NCI-H2081 (cell line): Measurements from ENCODE around the gene CCDC141.
"Not testable (repeated sequence)": the region's sequence is repeated elsewhere in the genome, so short reads cannot be mapped to it uniquely, and the experiment has no call there.

Experiments
- DNase-seq, 2 experiments: peaks; one replicate each; lab custom pipeline; 2025; lab: John Stamatoyannopoulos, UW

Gene CCDC141

DNA sequence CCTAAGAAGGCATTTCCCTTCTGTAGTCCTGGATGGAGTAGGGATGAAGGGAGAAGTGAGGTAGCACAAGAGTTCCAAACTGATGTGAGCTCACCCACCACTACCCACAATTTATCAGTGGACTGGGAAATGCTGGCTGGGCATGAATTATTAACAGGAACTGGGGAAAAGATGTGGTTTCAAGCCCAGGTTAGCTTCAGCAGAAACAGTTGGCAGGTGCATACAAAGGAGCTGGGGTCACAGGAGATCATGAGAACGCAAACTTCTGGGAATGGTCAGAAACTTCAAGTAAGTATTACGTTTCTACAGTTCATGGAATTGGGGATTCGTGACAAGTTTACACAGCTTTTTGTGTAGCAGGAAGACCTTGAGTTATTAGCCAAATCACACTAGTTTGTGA, 5.4 kb downstream of the CCDC141 start:
- no peak for DNase-seq

DNA sequence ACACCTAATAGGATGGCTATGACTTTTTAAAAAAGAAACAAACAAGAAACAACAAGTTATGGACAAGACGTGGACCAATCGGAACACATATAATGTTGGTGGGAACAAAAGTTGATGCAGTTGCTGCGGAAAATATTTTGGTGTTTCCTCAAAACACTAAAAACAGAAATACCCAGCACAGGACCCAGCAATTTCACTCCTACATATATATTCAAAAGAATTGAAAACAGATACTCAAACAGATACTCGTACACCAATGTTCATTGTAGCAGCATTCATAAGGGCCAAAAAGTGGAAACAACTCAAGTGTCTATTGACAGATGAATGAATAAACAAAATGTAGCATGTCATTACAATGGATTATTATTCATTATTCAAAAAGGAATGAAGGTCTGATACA, 12.1 kb downstream of the CCDC141 start:
- no peak for DNase-seq

DNA sequence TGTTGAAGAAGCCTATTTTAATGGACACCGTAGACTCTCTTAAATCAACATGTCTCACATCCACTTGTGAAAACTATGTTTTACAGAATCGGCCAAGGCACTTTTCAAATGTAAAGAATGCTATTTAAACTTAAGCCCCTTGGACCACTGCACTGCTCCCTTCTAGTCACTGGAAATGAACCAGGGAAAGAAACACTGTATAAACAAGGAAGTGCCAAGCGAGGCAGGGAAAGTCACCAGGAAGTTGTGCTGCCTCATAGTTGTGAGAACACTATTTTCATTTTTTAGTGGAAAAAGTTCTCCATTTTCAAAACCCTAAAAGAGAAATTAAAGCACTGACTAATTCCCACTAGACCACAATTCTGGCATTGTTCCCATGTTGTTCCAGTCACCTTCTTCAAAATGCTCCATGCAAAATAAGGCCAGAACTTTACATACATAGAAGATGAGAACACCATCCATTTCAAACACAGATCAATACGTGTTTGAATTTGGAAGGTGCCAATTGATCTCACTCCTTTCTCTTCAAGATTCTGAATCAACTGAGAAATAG, 13.5 kb downstream of the CCDC141 start:
- DNase-seq = no peak

DNA sequence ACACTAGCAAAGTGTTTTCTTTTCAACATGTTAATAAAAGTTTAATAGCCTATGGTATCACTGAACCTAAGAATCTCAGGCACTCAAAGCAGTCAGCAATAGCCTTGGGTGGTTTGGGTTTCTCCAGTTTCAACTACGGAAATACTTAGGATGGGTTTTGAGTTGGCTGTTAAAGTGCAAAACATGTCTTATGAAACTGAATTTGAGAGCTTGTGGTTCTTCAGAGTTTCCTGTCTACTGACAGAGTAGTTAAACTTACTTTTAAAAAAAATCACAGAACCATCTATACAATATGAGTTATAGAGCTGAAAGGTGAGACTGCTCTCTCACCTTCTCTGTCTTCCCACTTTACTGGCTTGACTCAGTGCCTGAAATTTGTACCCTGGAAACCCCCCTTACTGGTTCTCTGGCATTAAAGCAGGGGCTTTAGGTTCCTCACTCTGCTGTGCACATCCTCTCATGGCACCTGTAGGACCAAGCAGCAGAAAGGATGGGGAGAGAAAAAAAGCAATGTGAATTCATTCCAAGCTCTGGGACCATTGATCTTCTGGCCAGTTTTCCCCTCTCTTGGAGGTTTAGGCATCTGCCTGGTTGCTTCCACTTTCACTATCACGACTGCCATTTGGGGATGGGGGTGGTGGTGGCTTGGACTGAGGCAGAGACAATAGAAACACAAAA, 18.1 kb downstream of the CCDC141 start:
- no peak for DNase-seq

DNA sequence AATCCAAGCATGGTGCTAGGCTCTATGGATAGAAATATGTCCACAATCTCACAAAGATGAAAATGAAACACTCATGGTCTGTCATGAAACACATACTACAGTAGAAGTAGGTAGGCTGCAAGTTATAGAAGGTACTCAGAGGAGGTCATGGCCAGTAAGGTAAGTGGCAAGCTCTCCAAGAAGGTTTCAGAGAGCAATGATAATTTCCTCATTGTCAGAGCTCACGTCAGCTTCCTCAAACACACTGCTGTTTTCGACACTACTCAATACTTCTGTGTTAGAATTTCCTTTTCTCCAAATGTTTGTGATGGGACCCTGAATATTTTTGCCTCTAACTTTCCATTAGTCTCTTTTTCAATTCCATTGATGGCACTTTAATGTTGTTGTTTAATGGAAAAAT, 25.5 kb downstream of the CCDC141 start:
- DNase-seq = no peak

DNA sequence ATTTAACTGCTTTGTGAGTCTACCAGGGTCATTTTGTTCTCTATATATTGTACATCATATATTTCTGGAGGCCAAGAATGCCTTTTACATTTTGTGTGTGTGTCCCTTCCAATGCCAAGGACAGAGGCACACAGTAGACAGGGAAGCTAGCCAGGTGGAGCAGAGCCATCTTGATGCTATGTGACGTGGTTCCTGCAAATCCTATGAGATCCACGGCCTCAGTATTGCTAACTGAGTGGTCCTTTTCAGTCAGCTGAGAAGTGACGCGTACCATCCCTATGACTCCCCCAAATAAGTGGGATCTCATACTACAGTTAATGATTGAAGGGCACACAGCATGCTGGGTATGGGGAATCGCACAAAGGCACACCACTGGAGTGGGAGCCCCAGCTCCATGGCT, 27.3 kb downstream of the CCDC141 start:
- DNase-seq = no peak

DNA sequence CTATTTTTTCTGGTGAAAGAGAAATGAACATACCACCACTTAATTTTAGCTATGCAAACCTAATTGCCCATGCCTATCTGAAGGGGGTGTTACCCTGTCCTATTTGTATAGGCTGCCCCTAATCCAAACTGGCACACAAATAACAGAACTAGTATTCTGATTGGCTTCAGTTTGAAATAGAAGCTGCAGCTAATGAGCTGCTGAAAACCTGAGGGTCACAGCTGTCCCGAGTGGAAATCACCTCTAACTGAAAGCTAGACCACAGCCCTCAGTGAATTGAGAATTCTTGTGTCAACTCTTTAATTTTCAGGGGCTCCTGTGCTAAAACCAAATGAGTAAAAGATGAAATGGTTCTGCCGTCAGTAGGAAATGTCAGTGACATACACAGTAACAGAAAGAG, 28.7 kb downstream of the CCDC141 start:
- no peak for DNase-seq

DNA sequence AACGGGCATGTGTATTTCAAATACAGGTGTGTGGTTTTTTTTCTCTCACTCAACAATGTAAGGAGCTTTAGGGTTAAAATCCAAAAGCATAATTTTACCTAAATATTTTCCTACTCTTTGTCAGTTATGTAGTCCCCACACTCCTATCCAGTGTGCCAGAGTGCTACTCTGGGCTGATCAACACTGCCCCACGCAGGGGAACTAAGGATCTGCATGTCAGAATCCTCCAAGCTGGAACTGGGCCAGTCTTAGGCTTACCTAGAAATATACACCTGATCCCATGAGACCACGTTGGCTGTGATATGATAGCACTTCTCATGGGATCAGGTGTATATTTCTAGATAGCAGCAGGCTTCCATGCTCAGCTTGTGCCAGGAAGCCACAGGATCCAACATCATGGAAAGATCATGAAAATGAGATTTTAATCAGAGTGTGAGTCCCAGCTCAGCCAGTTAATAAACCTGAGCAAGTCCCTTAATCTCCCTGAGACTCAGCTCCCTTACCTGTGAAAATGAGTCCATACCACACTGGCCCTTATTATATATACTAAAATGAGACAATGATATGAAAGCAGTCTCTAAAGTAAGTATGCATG, 29.7 kb downstream of the CCDC141 start:
- DNase-seq = peak; percentile 76 to 80

DNA sequence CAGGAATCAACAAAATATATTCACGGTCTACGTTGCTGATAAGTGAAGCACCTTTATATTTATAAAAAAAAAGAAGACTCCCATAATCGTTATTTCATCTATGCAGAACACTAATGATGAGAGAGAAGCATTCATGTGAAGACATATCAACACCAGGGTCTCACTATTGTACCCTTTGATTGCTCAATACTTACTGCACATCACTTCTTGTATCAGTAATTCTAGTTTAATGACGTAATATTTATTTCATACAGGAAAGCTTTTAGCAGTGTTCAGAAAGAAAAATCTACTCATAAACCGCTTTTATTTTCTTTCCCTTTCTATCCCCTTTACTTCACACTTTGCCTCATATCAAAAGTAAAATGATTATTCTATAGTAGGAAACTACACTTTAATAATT, 30.7 kb downstream of the CCDC141 start:
- DNase-seq = no peak

DNA sequence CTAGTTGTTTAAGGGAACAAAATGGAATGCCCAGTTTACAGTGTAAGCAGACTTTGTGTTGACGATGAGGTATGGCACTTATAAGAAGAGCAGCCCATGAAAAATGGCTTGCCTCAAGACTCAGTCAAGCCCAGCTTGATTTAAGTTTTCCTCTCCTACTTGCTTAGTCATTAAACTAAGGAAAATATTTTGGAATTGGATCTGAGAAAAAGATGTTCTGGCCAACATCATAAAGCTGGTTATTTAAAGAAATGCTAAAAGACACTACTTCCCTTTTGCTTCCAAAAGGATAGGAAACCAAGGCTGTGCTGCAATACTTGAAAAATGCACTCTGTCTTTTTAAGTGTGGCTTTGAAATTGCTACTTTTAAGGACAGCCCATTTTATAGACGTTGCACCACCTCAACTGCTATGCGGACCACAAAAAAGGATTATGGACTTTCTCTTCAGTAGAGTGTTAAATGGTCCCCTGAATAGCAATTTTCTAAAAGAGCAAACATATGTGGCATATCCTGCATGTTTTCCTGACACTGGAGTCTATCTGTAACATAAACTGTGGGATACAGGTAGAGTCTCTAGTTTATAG, 32.1 kb downstream of the CCDC141 start:
- DNase-seq = no peak

DNA sequence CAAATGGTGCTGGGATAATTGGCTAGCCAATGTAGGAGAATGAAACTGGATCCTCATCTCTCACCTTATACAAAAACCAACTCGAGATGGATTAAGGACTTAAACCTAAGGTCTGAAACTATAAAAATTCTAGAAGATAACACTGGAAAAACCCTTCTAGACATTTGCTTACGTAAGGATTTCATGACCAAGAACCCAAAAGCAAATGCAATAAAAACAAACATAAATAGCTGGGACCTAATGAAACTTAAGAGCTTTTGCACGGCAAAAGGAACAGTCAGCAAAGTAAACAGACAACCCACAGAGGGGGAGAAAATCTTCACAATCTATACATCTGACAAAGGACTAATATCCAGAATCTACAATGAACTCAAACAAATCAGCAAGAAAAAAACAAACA, 35.7 kb downstream of the CCDC141 start:
- not testable (repeated sequence) for DNase-seq

DNA sequence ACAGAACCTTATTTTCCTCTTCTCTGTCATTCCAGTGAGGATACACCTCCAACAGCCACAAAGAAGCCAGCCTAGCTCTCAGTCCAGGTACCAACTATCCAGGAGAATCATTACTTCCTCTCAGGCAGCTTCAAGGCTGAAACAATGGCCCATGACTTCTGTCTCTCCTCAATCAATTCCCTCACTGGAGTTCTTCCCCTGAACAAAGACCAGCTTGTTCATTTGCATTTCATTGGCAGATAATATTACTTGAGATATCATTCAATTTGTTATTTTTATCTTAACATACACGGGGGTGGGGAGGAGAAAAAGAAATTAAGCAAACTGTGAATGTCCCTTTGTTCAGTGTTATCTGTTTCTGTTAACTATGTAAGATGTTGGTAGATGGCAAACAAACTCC, 44.0 kb downstream of the CCDC141 start:
- no peak for DNase-seq

DNA sequence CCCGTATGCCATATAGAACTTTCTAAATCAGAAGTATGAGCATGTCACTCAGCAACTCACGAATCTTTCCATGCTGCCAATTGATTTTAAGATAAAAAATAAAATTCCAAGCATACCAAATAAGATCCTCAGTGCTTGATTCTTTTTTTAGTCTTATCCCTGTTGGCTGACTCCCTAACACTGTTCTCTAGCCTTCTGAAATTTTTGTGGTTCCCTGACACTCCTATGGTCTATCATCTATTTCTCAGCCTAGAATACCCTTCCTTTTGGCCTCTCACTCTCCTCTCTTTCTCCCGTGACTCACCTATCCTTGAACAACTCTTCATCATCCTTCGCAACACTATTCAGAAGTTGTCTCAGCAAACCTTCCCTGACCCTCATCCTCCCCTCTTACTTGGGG, 50.5 kb downstream of the CCDC141 start:
- no peak for DNase-seq

DNA sequence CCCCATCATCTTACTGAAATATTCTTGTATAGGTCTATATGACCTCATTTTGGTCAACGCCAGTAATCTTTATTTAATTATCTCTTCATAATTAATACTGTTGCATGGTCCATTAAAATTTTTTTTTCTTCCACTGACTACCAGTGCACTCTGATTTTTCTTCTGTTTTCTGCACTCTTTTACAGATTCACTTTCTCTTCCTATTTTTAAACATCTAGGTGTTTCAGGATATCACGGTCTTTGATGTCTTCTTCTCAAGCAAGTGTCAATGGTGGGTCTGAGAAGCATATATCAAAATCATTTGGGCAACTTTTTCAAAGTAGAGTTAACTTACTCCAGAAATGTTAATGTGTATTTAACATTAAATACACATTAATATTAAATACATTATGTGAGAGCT, 51.4 kb downstream of the CCDC141 start:
- DNase-seq = no peak

DNA sequence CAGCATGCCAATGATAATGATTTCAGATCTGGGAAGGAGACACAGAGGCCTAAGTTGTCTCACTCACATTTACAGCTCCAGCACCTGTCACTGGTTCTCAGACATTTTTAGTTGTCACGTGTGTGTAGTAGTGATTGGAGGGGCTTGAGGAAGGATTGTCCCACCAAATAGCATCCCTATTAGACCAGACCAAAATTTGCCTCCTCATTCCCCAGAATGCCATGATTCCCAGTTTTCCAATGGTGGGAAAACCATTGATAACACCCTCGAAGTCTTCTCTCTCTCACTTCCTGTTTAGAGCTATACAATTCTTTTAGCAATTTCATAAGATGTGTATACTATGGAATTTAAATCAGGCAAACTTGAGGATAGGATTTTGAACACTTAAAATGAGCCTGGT, 52.5 kb downstream of the CCDC141 start:
- DNase-seq = no peak

DNA sequence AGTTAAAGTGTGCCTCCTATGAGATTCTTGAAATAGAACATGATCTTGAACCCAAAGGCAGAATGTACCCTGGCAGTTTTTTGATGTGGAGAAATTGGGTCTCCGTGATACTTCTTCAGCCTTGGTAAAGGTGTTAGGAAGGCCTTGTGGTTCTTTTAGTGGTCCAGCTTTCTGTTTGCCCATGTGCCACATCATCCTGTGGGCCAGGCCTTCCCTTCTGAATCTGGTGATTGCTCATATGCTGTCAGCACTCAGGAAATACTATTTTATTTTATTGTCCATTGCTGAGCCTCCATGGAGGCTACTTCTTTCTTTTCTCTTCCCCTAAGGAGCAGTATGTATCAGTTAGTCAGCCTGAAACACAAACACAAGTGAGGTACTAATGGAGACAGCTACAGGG, 52.9 kb downstream of the CCDC141 start:
- DNase-seq = no peak

DNA sequence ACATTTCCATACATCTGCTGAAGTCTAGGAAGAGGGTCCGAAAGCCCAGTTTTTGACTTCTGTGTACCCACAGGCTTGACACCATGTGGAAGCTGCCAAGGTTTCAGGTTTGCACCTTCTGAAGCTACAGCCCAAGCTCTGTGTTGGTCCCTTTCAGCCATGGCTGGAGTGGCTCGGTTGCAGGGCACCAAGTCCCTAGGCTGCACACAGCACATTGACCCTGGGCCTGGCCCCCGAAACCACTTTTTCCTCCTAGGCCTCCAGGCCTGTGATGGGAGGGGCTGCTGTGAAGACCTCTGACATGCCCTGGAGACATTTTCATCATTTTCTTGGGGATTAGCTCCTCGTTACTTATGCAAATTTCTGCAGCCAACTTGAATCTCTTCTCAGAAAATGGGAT, 55.7 kb downstream of the CCDC141 start:
- no peak for DNase-seq

DNA sequence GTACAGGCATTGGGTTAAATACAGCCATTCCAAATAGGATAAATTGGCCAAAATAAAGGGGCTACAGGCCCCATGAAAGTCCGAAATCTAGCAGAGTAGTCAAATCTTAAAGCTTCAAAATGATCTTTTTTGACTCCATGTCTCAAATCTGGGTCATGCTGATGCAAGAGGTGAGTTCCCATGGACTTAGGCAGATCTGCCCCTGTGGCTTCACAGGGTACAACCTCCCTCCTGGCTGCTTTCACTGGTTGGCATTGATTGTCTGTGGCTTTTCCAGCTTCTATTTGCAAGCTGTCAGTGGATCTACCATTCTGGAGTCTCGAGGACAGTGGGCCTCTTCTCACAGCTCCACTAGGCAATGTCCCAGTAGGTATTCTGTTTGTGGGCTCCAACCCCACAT, 56.1 kb downstream of the CCDC141 start:
- DNase-seq = no peak

DNA sequence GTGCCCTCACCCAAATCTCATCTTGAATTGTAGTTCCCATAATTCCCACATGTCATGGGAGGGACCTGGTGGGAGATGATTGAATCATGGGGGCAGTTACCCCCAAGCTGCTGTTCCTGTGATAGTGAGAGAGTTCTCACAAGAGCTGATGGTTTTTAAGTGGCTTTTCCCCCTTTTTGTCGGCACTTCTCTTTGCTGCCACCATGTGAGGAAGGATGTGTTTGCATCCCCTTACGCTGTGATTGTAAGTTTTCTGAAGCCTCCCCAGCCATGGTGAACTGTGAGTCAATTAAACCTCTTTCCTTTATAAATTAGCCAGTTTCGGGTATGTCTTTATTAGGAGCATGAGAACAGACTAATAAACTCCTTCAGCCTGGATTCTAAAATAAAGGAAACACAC, 57.2 kb downstream of the CCDC141 start:
- not testable (repeated sequence) for DNase-seq

DNA sequence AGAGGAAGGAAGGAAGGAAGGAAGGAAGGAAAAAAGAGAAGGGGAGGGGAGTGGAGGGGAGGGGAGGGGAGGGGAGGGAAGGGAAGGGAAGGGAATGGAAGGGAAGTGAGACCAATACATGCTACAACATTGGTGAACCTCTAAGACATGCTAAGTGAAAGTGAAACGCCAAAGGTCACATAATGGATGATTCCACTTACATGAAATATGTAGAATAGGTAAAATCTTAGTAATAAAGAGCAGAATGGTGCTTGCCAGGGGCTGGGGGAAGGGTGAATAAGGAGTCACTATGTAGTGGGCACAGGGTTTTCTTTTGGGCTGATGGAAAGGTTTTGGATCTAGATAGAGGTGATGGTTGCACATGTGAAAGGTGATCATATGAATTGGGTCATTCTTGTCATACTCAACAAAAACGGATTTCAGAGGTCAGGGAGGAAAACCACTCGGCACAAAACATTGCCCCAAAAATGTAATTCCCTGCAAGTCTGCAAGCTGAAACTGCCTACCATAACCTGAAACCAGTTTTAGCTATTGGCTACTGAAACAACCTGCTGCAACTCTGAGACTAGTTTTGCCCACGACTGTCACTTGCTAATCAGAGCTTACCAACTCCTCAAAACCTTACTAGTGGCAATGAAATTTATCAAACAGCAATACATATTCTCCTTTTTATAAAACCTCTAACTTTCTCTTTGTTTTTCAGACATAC, 59.2 kb downstream of the CCDC141 start:
- no peak for DNase-seq

DNA sequence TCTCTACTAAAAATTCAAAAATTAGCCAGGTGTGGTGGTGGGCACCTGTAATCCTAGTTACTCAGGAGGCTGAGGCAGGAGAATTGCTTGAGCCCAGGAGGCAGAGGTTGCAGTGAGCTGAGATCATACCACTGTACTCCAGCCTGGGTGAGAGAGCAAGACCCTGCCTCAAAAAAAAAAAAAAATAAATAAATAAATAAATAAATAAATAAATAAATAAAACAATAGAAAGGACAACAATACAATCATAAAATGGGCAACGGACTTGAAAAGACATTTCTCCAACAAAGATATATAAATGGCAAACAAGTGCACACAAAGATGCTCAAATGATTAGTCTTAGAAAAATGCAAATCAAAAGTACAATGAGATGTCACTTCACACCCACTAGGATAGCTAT, 60.5 kb downstream of the CCDC141 start:
- DNase-seq = not testable (repeated sequence)

DNA sequence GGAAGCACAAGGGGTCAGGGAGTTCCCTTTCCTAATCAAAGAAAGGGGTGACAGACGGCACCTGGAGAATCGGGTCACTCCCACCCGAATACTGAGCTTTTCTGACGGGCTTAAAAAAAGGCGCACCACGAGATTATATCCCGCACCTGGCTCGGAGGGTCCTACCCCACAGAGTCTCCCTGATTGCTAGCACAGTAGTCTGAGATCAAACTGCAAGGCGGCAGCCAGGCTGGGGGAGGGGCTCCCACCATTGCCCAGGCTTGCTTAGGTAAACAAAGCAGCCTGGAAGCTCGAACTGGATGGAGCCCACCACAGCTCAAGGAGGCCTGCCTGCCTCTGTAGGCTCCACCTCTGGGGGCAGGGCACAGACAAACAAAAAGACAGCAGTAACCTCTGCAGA, 67.3 kb downstream of the CCDC141 start:
- not testable (repeated sequence) for DNase-seq

DNA sequence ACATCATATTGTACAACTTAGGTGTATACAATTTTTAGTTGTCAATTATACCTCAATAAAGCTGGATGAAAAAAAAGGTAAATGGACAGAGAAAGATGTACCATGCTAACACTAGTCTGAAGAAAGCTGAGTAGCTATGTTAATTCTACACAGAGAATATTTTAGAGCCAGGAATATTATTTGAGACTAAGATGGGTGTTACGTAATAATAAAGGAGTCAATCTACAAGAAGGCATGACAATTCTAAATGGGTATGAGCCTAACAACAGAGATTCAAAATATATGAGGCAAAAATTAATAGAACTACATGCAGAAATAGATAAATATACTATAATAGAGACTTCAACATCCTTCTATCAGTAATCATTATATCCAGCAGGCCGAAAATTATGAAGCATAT, 69.1 kb downstream of the CCDC141 start:
- no peak for DNase-seq
